WTC11 (cell line): Measurements from ENCODE around the gene STRN4. TPM values are rescaled to one million over a fixed set of nuclear protein-coding genes. Genes with fewer than 3 reads are reported as not detected.
A peak's percentile ranks its signal among the peaks of the same experiment; 100 is the strongest.

Experiments used
- ATAC-seq: fragments of 200-7000 bp; cut with Tn5 transposase; 2 replicates; pipeline ENCODE4 v1.10.0; 2021; ENCODE audit warnings: mild to moderate bottlenecking, moderate library complexity
- CTCF ChIA-PET: fragments of 300-600 bp; sonication (Branson Sonifier 250); formaldehyde crosslinking; loops from one replicate; lab custom pipeline; 2021; ENCODE audit warnings: antibody characterized with exemption; lab: Charles Lee
- POLR2A ChIA-PET: fragments of 350-600 bp; sonication (Branson Sonifier 250); formaldehyde crosslinking; loops from one replicate; lab custom pipeline; 2021; ENCODE audit warnings: antibody characterized with exemption; lab: Charles Lee
- DNase-seq: peaks from one replicate; pipeline ENCODE4 v3.0.0; 2021; ENCODE audit warnings: low spot score
- H3K27ac Mint-ChIP-seq: 2 replicates; pipeline ENCODE4 v1.8.0; 2021; ENCODE audit warnings: mixed read lengths
- H3K27me3 Mint-ChIP-seq: 2 replicates; pipeline ENCODE4 v1.8.0; 2021; ENCODE audit warnings: low read depth, mild to moderate bottlenecking, moderate library complexity, mixed read lengths
- H3K36me3 Mint-ChIP-seq: 2 replicates; pipeline ENCODE4 v1.8.0; 2021; ENCODE audit warnings: mixed read lengths
- H3K4me1 Mint-ChIP-seq: 2 replicates; pipeline ENCODE4 v1.8.0; 2022; ENCODE audit warnings: mixed read lengths
- H3K4me3 Mint-ChIP-seq: 2 replicates; pipeline ENCODE4 v1.8.0; 2021; ENCODE audit warnings: mild to moderate bottlenecking, moderate library complexity, mixed read lengths
- H3K9me3 Mint-ChIP-seq: 2 replicates; pipeline ENCODE4 v1.8.0; 2021; ENCODE audit warnings: mixed read lengths
- ATF2 ChIP-seq: sonication (generic); formaldehyde crosslinking; IDR thresholded peaks from 2 replicates; pipeline ENCODE4 v1.8.1; 2022; ENCODE audit warnings: low read depth, missing genetic modification reagents, borderline replicate concordance
- E2F4 ChIP-seq: sonication (generic); formaldehyde crosslinking; IDR thresholded peaks from 2 replicates; pipeline ENCODE4 v1.8.1; 2022; ENCODE audit warnings: low read depth, mild to moderate bottlenecking, moderate library complexity, missing genetic modification reagents, borderline replicate concordance
- E2F5 ChIP-seq: sonication (generic); formaldehyde crosslinking; IDR thresholded peaks from 2 replicates; pipeline ENCODE4 v1.8.1; 2022; ENCODE audit warnings: mild to moderate bottlenecking, moderate library complexity, missing genetic modification reagents
- FOXK1 ChIP-seq: sonication (generic); formaldehyde crosslinking; IDR thresholded peaks from 2 replicates; pipeline ENCODE4 v1.8.0; 2022; ENCODE audit warnings: mild to moderate bottlenecking, moderate library complexity, missing genetic modification reagents
- GABPB1 ChIP-seq: sonication (generic); formaldehyde crosslinking; IDR thresholded peaks from 2 replicates; pipeline ENCODE4 v1.8.1; 2023; ENCODE audit warnings: mild to moderate bottlenecking, missing genetic modification reagents
- JUN ChIP-seq: sonication (generic); formaldehyde crosslinking; IDR thresholded peaks from 2 replicates; pipeline ENCODE4 v1.8.0; 2023; ENCODE audit warnings: mild to moderate bottlenecking, missing genetic modification reagents
- MLX ChIP-seq: sonication (generic); formaldehyde crosslinking; IDR thresholded peaks from 2 replicates; pipeline ENCODE4 v1.8.1; 2023; ENCODE audit warnings: mild to moderate bottlenecking, missing genetic modification reagents, moderate library complexity
- MYBL2 ChIP-seq: sonication (generic); formaldehyde crosslinking; IDR thresholded peaks from 2 replicates; pipeline ENCODE4 v1.8.1; 2023; ENCODE audit warnings: mild to moderate bottlenecking, moderate library complexity, missing genetic modification reagents
- STAT6 ChIP-seq: sonication (generic); formaldehyde crosslinking; conservative IDR thresholded peaks from 2 replicates; pipeline ENCODE4 v1.8.1; 2023; ENCODE audit warnings: mild to moderate bottlenecking, low read depth, missing genetic modification reagents, moderate library complexity
- USF2 ChIP-seq: sonication (generic); formaldehyde crosslinking; IDR thresholded peaks from 2 replicates; pipeline ENCODE4 v1.8.1; 2023; ENCODE audit warnings: mild to moderate bottlenecking, missing genetic modification reagents, moderate library complexity
- ZMAT4 ChIP-seq: fragments of 250-450 bp; sonication (Bioruptor Pico); IDR thresholded peaks from 2 replicates; pipeline ENCODE4 v1.9.0; 2021; ENCODE audit warnings: mild to moderate bottlenecking
- ZNF219 ChIP-seq: sonication (generic); formaldehyde crosslinking; IDR thresholded peaks from 2 replicates; pipeline ENCODE4 v1.8.0; 2023; ENCODE audit warnings: missing genetic modification reagents, mild to moderate bottlenecking, borderline replicate concordance
- ZNF425 ChIP-seq: fragments of 250-450 bp; sonication (Bioruptor Pico); conservative IDR thresholded peaks from 2 replicates; pipeline ENCODE4 v1.9.0; 2021; ENCODE audit warnings: mild to moderate bottlenecking
- ZNF532 ChIP-seq: fragments of 250-450 bp; sonication (Bioruptor Pico); IDR thresholded peaks from 2 replicates; pipeline ENCODE4 v1.9.0; 2021; ENCODE audit warnings: mild to moderate bottlenecking, borderline replicate concordance
- total RNA-seq: library from RNA; stranded (reverse); gene quantifications from 3 replicates; pipeline ENCODE4 v1.2.3, GENCODE V29; 2021

Gene STRN4
- total RNA-seq, 1 experiment from 2014 or later = 144 TPM

GRCh38 chr19:46783670-46784069 is 37.4 kb upstream of the STRN4 start:
- CTCF ChIA-PET = interaction anchor here (0.6 to 3.2 kb wide), 8 partner anchors 17 to 230 kb away, joined by 3 to 14 read pairs (median 6); no protein-coding TSS in a partner anchor
- peaks cover 54% of the 10 kb centered on the region for H3K36me3 Mint-ChIP-seq
- ATAC-seq (no peak), DNase-seq (no peak)
- POLR2A ChIA-PET = interaction anchor here (0.7 to 1.3 kb wide), 2 partner anchors 12 to 459 kb away, joined by 3 to 6 read pairs; no protein-coding TSS in a partner anchor
- peak overlapping the region; percentile 95 for H3K4me3 Mint-ChIP-seq
- H3K27ac Mint-ChIP-seq = peak overlapping the region; percentile 92
- peaks cover 38% of the 10 kb centered on the region for H3K4me1 Mint-ChIP-seq
- H3K9me3 Mint-ChIP-seq = no peaks in the 10 kb centered on the region
- TF ChIP-seq E2F5 (CRISPR knock-in tag) (no peak), USF2 (no peak), JUN (CRISPR knock-in tag) (no peak), MYBL2 (CRISPR knock-in tag) (no peak), GABPB1 (CRISPR knock-in tag) (no peak), ATF2 (no peak), ZNF532 (no peak), ZNF219 (no peak), ZMAT4 (no peak), MLX (no peak)
- H3K27me3 Mint-ChIP-seq = peaks cover under 1% of the 10 kb centered on the region

GRCh38 chr19:46782355-46783019 is 36.2 kb upstream of the STRN4 start:
- ChIA-PET CTCF (interaction anchor here (1.1 kb wide), 1 partner anchor 24 kb away, joined by 3 read pairs; no protein-coding TSS in a partner anchor), POLR2A (no interaction called here)
- no peaks in the 10 kb centered on the region for H3K27me3 Mint-ChIP-seq
- H3K4me3 Mint-ChIP-seq = no peak overlapping the region; the same call in 1 of the 2 replicates
- H3K36me3 Mint-ChIP-seq = peaks cover 63% of the 10 kb centered on the region
- H3K27ac Mint-ChIP-seq = peak overlapping the region; percentile 67
- H3K9me3 Mint-ChIP-seq = no peaks in the 10 kb centered on the region
- peaks cover 38% of the 10 kb centered on the region for H3K4me1 Mint-ChIP-seq
- DNase-seq = no peak
- ATAC-seq = no peak
- TF ChIP-seq E2F4 (CRISPR knock-in tag) (no peak), STAT6 (CRISPR knock-in tag) (no peak), ZNF425 (CRISPR knock-in tag) (no peak), FOXK1 (CRISPR knock-in tag) (no peak)
